M059J (cell line): ENCODE data around the gene CADM1. TPM values are rescaled to one million over a fixed set of nuclear protein-coding genes. Genes with fewer than 3 reads are reported as not detected.
A peak's percentile ranks its signal among the peaks of the same experiment; 100 is the strongest.

ENCODE experiments used
- DNase-seq: peaks from one replicate; pipeline ENCODE4 v3.0.0-alpha.2; 2012; ENCODE audit warnings: low read depth
- total RNA-seq: library from RNA; depleted of rRNA; stranded (reverse); fragments of >200 nt; shearing (Covaris generic); gene quantifications from 2 replicates; pipeline ENCODE4 v1.2.3, GENCODE V29; 2014

The CADM1 gene
- total RNA-seq, 1 experiment from 2014 or later: 71.9 TPM

DNA sequence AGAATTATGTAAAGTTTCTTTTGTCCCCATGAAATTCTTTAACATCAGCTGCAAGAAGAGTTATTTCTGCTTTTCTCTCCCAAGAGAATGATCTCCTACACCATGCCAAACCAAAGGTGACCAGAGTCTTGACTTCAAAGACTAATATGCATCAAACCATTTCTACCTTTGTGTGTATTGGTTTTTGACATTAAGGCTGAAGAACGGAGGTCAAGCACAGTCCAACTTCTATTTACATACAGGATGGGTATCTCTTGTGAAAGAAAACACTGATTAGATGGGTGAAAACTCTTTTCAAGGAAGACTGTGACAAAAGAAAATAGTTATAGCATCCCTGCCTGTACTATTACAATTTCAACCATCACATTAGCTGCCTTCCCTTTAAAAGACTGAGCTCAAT is 256.3 kb downstream of the CADM1 start:
- DNase-seq: no peak

DNA sequence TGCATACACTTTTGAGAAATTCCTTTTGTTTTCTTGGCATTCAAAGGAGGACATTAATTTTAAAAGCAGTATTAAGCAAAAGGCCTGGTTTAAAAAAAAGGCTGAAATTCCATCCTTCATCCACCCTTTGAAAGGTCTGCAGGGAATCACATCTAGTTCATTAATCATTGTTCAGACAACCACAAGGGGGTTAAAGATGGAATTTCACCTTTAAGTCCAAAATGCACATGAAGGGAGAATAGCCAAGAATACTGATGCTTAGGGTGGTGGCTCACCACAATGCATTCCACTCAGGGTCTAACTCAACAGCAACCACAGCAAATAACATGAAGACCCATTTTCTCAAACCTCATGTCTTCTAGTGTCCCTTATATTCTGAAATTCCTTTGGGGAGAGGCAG is 256.9 kb downstream of the CADM1 start:
- DNase-seq: peak; percentile 50

DNA sequence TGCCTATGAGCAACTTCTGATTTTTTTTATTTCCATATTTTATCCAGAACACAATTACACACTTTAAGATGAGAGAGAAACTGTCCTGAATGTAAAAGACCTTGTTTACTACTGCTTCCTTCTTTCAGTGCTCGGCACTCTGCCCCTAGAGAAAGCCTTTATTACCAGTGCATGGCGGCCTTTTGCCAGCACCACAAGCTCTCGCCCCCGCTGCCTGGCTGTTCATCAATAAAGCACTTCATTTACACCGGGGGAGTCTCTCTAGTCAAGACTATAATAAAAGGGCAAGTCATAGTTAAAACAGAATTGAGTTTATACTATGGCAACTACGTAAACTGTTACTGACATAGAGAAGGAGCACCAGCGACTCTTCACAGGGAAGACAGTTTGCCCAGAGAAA is 259.5 kb downstream of the CADM1 start:
- no peak for DNase-seq

DNA sequence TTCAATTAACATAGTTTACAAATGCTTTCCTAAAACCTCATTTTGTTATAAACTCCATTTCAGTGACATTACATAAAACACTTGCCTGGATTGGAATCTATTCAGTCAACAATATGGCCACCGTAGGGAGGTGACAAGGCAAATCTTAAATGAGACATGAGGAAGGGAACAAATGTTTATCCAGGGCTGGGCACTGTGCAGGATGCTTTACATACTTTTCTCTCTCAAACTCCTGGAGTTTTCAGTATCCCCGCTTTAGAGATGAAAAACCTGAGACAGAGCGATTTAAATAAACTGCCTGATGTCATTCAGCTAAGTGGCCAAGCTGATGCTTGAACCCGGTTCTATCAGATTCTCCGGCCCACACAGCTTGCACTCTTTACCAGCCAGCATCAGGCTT is 259.9 kb downstream of the CADM1 start:
- DNase-seq: no peak

DNA sequence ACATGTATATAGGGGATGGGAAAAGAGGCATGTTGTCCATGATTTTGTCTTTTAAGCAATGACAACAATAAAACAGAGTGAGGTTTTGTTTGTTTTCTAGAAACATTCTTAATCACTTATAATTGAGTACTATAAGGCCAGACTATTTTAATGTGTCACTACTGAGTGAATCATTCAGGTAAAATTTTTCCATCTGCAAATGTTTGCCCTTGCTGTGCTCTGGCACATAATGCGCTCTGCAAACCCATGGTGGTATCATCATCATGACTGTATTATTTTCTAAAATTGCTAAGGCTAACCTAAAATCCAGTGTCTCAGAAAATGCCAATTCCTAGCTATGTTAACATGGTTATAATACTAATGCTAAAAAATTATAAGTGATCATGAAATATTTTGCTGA is 261.2 kb downstream of the CADM1 start:
- peak; percentile 14 for DNase-seq

DNA sequence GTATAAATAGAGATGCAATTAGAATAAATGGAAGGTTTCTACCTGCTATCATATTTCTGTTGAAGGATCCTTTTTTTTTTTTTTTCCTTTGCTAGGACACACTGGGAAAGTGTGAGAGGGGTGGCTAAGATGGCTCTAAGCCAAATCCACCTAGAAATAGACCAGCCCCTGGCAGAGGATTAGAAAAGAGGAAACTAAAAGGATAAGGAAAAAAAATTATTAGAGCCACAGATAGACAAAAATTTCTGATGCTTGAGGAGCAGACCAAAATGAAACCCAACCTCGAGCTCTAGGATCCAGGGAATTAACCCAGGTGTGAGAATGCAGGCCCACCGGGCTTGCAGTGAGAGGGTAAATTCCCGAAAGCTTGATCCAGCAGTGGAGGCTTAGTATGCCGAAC is 262.3 kb downstream of the CADM1 start:
- no peak for DNase-seq

DNA sequence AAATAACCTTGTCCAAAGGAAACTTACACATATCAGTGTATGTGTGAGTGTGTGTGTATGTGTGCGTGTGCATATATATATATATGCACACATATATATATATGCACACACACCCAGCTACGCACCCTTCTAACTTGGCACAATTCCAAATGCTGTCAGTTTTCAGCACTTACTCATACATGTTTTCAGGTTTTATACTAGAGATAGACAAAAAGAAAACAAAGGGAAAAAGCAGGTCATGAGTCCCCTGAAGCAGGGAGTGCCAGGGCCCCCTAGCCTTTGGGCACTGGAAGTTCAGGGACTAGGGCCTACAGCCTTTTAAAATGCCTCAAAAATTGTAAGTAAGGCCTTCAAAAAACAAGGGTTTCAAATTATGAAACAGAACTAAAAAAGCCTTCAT is 265.4 kb downstream of the CADM1 start:
- peak; percentile 9 for DNase-seq

DNA sequence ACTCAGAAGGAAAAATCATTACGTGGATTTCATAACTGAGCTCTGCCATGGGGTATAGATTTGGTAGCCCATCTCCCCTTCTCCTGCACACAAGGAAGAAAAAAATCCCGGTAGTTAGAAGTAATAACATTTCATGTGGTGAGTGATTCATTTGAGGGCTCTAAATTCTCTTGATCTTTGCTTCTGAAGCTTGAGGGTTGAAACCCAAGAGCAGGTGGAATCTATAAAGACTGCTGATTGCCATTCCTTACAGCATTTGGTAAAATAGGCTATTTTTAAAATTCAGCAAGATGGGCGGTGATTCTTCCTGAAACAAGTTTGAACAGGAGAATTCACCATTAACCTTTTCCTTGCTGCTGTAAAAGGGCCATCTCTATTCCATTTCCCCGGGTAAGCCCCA is 266.1 kb downstream of the CADM1 start:
- DNase-seq: no peak

DNA sequence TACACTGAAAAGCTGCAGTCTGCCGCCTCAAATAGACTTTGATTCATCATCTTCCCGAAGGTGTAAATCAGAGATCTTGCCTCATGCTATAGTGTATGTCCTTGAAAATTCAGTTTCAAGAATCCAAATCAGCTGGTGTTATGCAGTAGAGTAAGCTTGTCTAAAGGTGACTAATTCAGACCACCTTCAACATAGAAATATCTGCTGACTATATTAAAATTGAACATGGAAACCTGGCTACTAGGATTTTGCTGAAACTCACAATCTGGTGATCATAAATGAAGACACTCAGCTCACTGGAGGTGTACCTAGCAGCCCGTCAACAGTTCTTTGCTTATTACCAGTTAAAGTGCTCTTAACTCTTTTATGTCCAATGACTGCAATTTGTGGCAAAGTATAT is 266.6 kb downstream of the CADM1 start:
- DNase-seq: no peak

DNA sequence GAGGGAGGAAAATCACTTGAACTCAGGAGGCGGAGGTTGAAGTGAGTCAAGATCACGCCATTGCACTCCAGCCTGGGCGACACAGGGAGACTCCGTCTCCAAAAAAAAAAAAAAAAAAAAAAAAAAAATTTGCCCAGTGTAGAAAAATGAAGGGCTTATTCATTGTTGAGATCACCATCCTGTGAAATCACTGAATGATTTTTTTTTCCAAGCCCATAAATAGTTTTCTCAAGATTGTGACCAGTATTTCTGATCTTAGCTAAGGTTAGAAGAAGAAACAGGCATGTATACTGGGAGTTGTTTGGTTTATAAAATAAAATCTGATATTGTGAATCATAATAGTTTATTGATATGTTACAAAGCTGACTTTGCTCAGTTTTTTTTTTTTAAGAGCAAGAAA is 269.4 kb downstream of the CADM1 start:
- no peak for DNase-seq

DNA sequence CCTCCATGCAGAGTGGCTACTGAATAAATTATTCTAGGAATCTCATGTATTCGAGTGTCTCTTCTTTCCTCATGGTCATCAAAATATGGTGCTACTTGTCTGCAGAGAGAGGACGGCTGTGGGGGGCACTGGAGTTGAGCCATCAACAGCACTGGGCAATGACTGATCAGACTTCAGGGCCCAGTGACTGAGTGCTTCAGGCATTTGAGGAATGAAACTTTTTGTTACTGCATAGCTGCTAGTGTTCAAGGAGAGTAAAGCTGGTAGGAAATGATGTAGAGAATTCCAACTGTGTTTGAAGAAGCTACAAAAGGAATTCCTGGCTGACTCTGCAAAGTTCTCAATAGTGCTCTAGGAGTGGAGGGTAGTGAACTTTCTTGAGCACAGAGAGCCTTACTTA is 277.7 kb downstream of the CADM1 start:
- DNase-seq: peak; percentile 88

DNA sequence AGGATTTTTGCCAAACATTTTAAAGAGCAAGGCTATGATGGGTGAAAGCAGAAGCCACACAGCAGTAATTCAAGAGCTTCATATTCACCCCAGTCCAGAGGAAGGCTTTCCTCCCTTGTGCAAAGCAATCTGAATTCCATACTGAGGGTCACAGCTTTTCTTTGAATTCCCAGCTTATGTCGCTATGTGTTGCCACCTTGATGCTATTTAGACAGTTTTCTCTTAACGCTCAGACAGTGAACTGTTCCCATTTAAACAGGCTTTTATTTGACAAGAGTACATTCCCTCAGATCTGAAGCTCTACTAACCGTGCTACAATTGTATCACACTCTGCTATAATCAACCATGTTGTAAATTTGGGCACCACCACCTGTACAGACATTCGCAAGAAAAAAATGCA is 279.7 kb downstream of the CADM1 start:
- no peak for DNase-seq

DNA sequence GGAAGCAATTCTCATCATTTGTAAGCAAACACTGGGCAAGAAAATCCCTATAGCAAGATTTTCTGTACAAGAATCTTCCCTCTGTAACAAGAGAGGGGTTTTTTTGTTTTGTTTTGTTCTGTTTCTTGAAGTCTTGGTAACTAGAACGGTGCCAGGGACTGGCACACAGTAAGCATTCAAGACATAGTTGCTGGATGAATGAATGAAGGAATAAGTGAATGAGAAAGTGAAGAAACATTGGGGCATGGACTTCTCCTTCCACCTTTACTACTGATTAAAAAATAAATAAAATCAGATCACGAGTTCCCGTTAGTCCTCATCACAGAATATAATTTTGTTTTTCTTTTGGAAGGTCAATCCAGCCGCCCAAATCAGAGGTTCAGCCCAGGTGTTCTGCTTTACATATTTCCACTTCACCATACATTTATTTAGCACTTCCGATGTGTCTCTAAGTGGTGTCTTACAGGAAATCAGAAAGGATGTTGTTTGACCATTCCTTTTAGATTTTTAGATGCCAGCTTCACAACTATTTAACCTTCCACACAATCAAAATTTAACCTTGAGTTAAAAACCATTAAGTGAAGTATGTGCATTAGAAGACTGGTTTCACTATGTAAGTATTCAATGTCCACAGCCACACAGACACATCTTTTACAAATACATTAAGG is 281.2 kb downstream of the CADM1 start:
- peak; percentile 31 for DNase-seq

DNA sequence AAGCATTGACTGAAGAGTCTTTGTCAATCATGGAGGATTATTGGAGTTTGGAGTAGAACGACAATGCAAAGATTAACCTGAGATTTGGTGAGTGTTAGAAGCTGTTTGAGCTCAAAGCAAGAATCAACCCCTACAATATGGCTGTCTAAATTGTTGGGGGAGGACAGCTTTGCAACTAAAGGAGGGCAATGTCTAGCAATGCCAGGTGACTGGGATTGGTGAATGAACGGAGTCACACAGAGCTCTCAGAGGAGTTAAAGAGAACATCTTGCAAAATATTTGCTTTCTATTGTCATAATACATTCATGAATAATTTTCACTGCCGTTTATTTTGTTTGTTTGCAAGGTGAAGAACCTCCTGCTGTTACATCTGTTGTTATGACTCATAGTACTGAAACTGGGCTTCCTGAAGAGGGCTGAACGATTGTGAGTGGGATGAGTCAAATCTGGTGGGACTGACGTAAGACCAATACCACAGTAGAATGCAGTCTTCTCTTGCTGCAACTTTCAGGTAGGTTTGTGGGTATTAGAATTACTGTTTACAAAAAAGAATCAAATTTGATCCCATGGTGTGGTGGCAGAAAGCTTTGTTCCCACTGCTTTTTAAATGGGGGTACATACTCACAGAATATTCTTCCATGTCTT is 281.9 kb downstream of the CADM1 start:
- peak; percentile 92 for DNase-seq

DNA sequence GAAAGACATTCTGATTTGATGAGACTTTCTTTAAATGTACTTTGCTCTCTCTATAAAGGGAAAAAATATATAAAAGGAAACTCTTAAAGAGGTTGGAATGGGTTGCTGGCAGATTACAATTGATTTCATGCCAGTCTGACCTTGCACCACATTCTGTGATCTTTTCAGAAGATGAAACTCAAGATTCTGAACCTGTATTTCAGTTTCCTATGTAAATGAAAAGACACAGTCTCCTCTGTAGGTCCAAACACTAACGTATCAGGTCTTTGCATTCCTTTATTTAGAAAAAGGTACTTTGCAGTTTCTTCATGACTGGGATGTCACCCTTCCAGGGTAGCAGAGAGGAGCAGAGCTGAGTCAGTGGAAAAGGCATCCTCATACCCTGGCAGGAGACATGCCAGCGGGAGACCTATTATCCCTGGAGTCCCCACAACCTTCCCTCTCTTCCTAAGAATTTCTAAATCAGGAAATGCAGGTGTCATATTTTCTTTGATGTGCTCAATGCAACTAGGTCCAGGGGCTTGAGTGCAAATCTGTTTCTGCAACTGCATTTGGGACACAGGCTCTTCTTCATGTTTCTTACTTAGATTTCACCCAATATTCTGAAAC is 282.6 kb downstream of the CADM1 start:
- DNase-seq: peak; percentile 32

DNA sequence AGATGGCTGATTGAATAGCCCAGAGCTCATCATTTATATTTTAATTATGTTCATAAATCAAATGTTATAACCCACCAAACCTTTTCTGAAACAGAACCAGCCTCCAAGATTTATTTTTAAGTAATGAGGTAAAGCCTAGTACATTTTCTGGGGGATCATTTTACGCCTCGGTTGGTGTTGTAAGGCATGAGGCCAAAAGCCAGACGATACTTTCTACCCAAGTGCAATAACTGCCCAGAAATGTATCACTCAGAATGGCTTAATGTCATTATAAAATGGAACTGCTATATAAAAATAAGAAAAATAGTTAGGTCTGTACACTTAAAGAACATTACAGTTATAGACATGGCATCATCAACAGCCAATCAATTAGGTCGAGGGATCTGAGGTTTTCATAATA is 283.3 kb downstream of the CADM1 start:
- no peak for DNase-seq

DNA sequence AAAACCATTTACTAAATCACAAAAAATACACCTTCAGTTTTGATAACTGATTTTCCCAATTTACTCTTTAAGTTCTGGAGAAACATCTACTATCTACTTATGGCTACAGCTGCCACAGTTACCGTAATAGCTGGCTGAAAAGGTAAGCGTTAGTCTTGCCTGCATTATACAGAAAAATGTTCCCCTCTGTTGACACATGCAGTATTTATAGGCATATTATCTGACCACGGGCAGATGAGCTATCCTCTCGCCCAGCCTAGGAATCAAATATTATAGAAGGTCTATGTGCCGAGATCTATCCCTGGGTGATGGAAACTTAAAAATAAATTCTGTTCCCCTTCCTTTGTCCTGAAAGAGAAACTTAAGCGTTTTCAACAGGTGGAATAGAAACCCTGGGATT is 283.8 kb downstream of the CADM1 start:
- DNase-seq: no peak

DNA sequence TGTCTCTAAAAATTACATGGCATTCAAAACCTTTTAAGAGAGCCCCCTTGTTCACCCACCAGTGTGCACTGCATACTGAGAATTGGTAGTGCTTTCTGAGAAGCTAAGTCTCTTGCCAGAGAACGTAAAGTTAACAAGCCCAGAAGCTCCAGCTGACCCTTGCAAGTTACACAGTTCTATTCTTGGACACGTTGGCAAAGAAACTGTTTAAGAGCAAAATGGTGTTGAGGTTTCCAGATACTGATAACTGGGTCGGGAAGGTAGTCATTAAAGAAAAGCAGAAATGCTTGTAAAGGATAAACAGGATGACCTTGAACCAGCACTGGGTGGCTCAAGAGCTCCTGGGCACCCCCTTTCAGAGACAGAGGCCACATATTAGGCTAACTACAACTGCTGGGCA is 284.8 kb downstream of the CADM1 start:
- DNase-seq: no peak

DNA sequence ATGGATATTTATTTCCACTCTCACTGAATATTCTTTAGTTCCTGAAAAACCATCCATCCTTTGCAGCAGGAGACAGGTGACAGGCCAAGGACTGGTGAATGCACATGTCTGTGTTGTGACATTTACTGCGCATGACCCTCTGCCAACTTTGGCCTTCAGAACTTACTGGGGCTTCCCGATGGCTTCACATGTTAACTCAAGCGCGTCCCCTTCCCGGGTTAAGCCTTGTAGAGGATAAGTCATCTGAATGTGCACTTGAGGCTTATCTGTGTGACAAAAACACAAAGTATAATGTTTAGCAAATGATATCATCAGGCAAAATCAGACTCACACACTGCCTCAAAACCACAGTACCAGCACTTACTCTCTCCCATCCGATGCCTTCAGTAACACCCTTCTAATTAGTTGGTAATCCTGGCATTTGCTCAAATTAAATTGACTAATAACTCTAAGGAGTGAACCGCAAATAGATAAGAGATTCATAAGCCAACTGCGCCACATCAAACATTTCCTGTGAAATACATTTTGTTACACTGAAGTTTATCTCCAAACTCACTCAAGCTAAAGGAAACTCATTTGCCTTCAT is 286.4 kb downstream of the CADM1 start:
- no peak for DNase-seq

DNA sequence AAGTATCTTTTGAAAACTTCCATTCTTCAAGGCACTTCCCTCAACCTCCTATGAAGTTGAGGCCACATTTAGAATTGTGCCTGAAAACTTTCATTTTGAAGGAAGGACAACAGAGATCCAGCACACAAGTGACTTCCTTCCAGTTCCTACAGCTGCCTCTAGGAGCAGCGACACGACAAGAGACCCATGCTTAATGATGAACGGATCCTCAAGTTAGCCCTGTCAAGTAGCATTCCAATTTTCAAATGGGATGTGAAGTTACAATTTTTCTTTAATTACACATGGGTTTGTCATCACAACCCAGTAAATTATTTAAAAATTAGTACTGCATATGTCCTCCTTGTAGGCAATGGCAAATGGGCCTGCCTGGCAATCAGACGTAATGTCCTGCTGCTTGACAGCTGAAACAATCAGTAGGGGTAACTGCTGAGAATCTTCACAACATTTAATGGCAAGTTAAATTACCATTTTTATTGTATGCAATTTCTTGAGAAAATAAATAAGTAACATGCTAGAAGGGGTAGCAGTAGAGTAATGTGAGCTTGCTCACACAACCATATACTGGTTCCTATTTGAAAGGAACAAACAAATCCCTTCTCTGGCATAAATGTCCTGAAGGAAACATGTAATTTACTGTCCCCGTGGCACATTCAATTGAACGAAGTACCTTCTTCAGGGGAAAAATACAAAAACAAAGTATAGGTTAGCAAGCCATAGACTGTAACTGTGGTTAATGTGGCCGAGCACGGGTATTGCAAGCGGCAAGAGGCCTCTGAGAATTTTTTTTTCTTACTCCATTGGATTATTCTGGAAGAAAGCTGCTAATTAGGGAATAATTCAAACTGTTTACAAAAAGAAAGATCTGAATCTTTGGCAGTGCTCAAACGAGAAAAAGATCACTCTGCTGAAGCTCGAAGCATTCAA is 288.3 kb downstream of the CADM1 start:
- peak; percentile 17 for DNase-seq

DNA sequence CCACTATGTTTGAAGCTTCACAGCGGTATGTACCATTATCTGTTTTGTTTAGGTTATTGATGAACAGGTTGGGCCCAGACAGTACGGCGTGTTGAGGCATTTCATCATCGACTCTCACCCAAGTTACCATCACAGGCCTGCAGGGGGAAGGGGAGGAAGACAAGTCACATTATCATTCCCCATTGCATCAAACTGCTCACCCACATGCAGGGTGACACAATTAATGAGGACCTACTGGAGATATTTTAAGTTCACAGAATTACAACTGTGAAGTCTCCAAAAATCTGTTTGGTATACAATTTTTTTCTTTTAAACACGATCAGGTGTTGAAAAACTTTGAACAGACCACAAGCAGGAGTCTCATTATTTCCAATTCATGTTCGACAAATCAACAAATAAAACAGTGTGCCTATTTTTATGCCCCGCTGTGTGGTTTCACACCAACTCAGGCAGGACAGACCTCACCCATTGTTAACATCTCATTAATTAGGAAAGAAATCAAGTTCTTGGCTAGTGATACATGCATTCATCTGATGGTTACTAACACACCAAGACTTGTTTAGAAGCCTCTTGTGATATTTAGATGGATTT is 289.5 kb downstream of the CADM1 start:
- DNase-seq: no peak

DNA sequence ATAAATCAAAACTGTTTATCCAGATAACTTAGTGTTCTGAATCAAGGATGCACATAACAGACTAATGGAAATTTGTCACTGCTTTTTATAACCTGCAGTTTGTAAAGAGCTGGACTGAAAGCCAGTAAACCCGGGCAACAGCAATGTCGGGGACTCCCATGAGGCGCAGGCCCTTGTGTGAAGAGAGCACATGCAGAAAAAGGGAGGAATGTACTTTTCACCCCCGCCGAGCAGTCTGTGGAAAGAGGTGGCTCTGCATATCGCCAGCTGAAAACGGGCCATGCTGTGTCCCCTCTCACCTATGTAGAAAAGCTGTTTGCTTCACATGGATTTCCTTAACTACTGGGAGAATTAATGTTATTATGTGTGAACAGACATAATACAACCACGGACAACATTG is 291.2 kb downstream of the CADM1 start:
- no peak for DNase-seq
